ENCODE results near the gene TMEM88.

TMEM88 gene

GRCh38 chr17:7833011-7833794, 21.7 kb upstream of the TMEM88 start:
- no peak for DNase-seq

GRCh38 chr17:7833795-7834541, 20.9 kb upstream of the TMEM88 start, which contains the start of gene KDM6B:
KDM6B (plus strand) TSS chr17:7834217; CDS start chr17:7845555, 11,338 bp downstream.
- DNase-seq = peak; percentile 71

- peak; percentile 66 for DNase-seq
Measured at GRCh38 chr17:7834542-7834956, 20.3 kb upstream of the TMEM88 start.

DNA sequence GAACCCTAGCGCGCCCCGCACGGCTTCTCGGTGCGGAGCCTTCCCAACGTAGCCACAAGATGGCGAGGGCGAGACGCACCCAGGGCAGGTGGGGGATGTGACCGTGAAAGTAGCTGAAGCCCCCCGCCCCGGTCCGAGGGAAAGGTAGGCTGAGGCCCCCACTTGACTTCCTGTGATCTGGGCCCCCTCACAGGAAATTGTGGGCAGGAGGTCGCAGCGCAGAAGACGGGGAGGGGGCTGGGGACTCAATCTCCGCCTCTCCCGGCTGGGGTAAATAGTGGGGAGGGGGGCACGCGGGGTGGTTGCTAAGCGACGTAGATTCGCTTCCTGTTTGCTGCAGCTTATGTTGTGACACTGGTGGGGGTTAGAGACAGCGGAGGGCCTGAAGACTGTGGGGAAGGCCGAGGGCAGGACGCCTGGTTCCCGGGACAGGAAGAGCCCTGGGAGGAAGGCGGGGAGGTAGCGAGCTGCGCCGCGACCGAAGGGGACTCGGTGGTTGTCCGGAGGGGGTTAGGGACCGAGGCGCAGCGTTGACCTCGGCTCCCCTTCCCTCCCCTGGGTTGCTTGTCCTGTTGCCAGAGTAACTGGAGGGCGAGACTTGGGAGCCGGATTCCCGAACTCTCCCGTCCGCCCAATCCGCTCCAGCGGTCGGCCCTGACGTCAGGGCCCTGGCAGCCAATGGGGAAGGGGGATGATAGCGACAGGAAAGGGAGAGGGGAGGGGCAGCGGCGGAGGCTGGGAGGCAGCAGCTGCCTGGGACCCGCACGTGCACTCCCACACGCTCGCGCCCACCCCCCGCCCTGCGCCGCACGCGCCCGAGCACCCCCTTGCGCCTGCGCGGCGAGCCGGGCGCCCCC, 19.7 kb upstream of the TMEM88 start:
- peak; percentile 89 for DNase-seq

GRCh38 chr17:7835814-7836595, 18.9 kb upstream of the TMEM88 start:
- peak; percentile 64 for DNase-seq

GRCh38 chr17:7836596-7837407, 18.1 kb upstream of the TMEM88 start:
- DNase-seq = no peak

DNA sequence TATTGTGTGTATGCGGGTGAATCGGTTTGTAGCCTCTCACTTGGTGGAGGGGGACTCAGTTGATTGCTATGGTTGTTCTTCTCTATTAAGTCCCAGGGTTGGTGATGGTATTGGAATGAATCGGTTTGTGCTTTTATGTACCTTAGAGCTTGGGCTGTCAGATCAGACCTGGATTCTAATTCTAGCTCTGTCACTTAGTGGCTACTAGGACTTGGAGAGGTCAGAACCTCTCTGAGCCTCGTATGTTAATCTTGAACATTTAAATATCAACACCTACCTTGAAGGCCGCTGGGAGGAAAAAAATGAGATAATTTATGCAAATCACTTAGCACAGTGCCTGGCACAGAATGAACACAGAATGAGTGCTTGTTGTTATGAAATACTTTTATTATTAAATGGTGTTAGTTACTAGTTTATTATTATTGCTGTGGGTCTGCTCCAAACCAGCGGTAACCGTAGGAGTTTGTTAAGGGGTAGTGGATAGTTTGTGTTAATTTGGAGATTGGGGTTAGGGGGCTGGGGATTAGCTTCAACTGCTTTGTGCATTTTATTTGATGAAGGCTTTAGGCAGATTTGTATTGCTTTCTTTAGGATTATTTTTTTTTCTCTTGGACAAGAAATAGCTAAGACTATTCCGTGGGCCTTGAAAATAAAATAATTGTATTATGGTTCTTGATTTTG, 17.3 kb upstream of the TMEM88 start:
- no peak for DNase-seq

- DNase-seq = no peak
Measured at GRCh38 chr17:7838090-7839075, 16.5 kb upstream of the TMEM88 start.

- no peak for DNase-seq
Measured at GRCh38 chr17:7839190-7839875, 15.5 kb upstream of the TMEM88 start.

- DNase-seq = no peak
Measured at GRCh38 chr17:7839876-7840261, 15.0 kb upstream of the TMEM88 start.

DNA sequence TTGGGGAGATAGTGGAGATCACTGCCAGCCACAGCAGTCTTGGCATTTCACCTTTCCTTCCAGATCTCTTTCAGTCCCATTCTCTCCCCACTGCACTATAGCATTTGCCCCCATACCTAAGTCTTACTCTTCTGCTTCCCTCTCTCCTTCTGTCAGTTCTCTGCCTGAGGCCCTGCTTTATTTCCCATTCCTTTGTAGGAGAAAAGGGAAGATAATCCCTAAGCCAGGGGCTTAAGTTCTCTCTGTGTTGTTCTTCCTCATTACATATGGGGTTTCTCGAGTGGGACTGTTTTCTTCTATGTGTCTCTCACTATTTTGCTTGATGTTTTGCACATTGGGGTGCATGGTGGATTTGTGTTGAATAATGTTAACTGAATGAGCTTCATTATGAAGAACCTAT, 14.4 kb upstream of the TMEM88 start:
- DNase-seq = no peak

DNA sequence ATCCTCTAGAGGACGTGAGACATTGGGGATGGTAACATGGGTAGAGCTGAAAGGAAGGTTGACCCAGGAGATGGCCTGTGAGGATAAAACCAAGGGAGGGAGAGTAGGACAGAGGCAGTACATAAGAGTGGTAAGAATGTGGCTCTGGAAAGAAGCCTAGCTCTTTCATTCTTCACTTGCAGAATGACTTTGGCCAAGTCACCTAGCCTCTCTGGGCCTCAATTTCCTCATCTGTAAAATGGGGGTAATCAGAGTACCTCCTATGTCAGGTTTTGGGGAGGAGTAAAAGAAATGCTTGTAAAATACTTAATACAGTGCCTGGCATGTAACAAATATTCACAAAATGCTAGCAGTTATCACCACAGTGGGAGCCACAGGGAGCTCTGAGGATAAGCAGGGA, 14.0 kb upstream of the TMEM88 start:
- no peak for DNase-seq

- DNase-seq = peak; percentile 97
Measured at GRCh38 chr17:7841396-7841914, 13.4 kb upstream of the TMEM88 start.

GRCh38 chr17:7841915-7842379, 12.9 kb upstream of the TMEM88 start:
- DNase-seq = peak; percentile 90

DNA sequence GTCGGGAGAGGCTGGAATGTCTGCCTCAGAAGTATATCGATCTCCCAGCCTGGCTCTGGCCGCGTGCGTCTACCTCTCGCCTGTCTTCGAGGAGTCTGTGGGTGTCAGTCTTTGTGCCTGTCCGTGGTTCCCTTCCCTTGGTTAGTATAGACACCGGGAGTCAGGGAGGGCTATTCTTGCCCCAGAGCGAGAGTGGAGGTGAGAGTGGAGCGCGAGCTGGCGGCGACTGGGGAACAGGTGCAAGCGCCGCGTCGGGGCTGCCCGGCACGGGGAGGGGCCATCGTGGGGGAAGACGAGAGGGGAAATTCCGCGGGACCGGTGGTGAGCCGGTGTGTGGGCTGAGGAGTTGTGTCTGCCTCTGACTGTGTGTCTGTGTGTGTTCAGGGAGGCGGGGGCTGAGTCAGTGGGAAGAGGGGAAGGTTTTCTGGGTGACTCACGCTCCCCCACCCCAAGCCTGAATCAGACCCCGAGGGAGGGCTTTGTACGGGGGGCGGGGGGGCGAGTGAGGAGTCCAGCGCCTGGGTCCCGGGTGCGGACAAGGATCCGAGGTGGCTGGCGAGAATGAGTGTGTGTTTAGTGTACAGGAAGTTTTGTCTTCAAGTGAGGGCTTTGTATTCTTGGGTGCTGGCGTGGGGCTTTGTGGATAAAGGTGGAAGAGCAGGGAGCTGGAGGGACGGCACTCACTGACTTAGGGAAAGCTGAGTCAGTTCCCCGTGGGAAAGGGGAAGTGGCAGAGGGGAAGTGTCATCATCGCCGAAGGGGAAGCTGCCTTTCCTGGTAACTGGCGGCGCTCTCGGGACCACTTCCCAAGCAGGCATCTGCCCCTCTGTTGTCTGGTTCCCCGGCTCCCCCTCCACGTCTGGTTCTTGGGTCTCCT, 12.2 kb upstream of the TMEM88 start:
- peak; percentile 92 for DNase-seq

DNA sequence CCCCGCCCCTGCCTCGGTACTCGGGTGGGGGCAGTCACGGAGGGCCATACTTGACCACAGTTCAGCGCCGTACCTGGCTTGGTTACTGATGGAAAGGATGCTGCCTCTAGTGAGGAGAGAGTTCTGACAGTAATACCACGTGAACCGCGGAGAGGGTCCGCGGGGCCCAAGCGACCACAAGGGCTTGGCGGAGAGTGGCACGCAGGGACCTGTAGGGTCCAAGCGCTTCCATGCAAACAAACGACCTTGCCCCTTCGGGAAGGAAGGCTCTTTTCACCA, 11.7 kb upstream of the TMEM88 start:
- no peak for DNase-seq

- peak; percentile 87 for DNase-seq
Measured at GRCh38 chr17:7843536-7844291, 11.2 kb upstream of the TMEM88 start.

Measured in activated gamma-delta T cell (primary cell).